Stimulated activated CD4-positive, alpha-beta T cell treated with anti-CD3 and anti-CD28 coated beads, TNF-alpha, amount 100 ng/mL, for 4 hours (primary cell): ENCODE data around the gene CTSZ.
"Not testable (repeated sequence)": the region's sequence is repeated elsewhere in the genome, so short reads cannot be mapped to it uniquely, and the experiment has no call there.

Experiments used
- DNase-seq, 3 experiments: peaks; one replicate each; pipeline ENCODE4 v3.0.0-alpha.2; 2020; ENCODE audit warnings: low read depth in 3 of 3

The CTSZ gene

DNA sequence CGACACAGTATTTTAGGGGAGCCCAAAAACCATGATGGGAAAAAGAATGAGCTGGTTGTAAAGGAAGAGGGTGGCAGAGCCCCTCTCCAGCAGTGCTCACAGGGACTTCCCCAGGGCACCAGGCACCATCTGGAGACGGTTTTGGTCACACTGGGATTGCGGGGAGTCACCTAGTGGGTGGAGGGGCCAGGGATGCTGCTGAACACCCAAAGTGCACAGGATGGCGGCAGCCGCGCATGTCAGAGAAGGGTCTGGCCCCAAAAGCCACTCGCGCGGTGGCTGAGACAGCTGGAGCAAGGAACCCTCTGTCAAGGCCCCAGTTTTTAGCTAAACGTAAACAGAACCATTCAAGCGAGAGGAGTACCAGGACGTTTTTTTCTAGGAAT, 10.8 kb downstream of the CTSZ start:
- no peak for DNase-seq

DNA sequence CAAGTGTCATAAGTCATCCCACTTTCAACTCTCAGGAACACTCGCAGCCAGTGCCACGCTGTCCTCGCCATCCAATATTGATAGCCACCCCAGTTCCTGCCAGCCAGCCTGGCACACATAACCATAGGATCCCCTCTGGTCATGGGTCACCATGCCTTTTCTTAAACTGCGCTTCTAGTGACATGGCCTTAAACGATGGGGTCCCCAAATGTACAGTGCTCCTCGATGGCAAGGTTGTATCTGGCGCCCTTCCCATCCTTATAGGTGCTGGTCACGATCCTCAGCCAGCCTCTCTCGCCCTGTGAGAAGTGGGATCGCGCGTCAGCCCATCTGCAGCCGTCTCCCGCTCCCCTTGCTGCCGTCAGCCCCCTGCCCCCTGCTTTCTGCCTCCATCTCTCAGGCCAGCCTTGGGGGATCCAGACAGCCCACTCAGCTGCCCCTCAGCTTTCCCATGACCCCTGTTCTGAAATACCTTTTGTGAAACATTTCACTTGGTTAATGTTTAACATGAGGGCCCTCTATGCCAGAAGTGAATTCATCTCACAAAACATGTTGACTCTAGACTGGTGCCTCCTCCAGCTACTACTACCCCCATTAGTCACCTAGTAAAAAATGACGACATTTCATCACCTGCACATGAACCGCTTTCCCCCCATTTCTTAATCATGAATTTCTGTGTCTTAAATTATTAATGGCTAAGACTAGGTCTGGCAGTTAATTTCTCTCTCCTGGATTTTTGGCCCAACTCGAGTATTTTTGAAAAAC, 11.4 kb downstream of the CTSZ start:
- DNase-seq: no peak

DNA sequence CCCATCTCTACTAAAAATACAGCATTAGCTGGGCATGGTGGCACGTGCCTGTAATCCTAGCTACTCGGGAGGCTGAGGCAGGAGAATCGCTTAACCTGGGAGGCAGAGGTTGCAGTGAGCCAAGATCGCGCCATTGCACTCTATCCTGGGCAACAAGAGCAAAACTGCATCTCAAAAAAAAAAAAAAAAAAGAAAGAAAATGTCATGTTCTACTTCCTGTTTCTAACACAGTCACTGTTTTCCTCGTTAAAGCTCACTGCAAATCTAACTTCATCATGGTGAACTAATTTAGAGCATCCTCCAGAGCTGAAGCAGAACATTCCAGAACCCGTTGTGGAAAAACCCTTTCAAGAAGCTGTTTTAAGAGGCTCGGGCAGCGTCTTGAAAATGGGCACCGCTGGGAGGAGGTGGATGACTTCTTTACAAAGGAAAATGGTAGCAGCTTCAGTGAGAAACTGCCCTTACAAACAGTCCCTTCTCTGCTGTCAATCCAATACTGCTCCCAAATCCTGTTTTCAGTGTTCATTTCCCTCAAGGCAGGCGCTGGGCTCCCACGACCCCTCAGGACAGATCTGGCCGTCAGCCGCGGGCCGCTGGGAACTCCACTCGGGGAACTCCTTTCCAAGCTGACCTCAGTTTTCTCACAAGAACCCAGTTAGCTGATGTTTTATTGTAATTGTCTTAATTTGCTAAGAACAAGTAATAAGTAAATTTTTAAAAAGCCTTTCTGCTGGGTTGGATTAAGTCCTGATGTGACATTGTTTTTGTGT, 12.5 kb downstream of the CTSZ start:
- no peak for DNase-seq

DNA sequence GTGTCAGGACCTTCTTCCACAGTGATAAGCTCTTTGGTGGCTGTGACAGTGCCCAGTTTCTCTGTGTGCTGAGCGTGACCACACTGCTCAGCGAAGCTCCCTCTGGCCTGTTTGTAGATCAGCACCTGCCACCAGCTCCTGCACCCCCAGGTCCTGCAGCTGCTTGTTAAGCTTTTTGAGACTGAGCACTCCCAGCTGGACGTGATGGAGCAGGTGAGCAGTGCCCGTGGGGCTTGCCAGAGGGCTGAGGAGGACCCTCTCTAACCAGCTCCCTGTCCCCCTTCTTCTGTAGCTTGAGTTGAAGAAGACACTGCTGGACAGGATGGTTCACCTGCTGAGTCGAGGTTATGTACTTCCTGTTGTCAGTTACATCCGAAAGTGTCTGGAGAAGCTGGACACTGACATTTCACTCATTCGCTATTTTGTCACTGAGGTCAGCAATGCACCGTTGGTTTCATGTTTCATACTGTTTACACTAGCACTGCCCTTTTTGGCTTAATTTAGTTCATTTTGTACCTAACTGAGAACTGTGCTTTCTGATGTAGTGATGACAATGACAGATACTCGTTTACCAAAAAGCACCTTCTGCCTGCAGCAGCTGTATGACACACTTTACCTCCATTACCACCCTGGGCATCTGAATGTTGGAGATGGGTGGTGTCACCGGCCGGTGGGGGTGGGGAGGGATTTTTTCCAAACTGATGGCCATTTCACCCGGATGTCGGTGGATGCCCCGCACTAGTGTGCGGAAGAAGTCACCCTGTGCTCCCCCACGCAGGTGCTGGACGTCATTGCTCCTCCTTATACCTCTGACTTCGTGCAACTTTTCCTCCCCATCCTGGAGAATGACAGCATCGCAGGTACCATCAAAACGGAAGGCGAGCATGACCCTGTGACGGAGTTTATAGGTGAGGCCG, 13.5 kb downstream of the CTSZ start:
- DNase-seq: no peak

DNA sequence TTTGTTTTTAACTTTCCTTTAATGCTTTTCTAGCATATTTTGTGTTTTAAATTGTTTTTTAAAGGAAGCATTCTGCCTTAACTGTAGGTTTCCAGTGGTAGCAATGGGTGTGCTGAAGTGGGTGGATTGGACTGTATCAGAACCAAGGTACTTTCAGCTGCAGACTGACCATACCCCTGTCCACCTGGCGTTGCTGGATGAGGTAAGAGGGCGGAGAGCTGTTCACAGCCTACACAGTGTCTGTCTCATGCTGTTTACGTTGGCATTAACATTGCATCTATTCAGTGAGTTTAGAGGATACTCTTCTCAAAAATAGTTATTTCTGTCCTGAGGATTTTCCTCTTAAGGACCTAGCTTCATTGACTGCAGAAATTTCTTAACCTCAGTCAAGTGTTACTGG, 14.1 kb downstream of the CTSZ start:
- DNase-seq: no peak

DNA sequence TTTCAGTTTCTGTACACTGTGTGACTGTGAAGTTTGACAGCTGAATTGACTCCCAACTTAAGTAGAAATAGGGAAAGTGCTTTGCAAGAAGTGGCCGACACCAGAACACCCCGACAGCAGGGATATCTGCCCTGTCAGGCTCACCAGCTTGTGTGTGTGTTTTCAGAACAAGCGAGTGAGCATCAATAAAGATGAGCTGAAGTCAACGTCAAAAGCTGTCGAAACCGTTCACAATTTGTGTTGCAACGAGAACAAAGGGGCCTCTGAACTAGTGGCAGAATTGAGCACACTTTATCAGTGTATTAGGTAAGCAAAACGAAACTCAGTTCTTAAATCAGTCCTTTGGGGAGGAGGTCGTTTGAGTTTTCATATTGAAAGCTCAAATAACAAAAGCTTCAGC, 15.3 kb downstream of the CTSZ start:
- no peak for DNase-seq

DNA sequence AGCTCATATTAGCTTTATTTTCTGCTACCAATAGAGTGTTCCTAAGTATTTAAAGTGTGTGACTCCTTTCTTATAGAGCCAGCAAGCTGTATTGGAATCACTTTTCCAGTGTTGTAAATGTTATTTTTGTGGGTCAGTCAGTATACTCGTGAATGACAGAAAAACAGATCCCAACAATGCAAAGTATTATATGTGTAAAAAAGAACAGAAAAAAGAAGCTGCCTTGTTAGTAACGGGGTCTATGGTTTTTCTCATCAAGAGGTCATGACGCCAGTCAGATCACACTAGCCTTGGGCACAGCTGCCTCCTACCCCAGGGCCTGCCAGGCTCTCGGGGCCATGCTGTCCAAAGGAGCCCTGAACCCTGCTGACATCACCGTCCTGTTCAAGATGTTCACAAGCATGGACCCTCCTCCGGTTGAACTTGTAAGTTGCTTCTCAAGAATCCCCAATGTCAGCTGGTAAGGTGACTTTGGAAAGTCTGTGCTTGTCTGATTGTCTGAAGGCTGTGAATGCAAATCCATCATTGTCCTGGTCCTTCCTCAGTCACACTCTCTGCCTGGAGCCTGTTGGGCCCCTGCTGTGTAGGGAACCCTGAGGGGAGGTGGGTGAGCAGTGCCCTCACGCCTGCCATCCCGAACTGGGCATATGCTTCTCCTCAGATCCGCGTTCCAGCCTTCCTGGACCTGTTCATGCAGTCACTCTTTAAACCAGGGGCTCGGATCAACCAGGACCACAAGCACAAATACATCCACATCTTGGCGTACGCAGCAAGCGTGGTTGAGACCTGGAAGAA, 16.2 kb downstream of the CTSZ start:
- DNase-seq: no peak

DNA sequence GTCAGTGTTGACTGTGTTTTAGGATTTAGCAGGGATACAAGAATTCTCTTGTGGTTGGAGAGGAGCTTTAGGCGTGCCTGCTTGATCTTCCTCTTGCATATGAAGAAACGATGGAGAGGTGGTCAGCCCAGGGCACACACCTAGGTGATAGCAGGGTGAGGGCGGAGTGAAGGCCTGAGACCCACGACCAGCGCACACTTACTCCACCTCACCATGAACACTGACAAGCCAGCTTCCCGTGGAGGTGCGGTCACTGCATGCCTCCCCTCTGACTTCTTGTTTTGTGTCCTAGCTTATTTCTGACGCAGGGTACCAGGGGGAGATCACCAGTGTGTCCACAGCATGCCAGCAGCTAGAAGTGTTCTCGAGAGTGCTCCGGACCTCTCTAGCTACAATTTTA, 17.9 kb downstream of the CTSZ start:
- DNase-seq: no peak

DNA sequence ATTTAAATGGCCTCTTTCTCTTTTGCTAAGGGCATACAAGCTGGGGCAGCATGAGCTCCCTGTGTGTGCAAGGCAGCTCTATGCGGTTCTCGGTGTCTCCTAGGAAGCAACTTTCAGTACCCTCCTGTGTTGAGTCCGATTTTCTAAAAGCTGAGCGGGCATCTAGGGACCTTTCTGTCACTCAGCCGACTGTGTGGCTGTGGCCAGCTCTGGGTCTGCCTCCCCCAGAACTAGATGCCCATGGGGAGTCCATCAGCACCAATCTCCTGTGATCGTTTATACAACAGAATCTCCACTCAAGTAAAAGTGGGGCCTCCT, 18.5 kb downstream of the CTSZ start:
- no peak for DNase-seq

DNA sequence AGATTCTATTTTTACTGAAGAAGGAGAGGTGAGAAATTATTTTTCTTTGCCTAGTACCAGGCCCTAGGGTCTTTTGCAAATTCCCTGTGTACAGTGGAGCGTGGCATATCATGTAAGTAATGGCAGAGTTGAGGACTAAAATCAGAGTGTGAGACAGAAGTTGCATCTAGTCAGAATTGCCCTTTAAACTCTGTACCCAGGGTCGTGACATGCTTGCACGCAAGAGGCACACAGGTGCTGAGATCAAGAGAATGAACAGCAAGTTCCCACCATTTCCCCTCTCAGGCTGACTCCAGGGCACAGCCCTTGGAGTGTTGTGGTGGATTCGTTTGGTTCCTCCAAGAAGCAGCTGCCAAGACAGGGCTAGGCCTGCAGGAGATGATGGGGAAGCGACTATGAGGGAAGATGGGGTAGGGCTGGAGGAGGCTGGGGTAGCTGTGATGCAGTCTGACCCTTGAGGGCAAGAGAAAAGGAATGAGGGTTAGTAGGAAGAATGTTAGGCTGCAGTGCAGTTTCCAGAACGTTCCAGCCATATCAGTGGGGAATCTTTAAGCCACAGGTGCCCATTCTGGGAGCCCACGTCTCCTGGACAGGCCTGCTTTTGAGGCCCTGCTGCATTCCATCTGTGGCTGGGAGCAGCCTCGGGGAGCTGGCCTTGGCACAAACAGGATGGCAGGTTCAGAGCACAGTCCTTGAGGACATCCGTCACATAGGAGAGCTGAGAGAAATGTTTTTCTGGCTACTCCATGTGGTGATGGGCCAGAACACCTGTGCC, 19.1 kb downstream of the CTSZ start:
- no peak for DNase-seq

DNA sequence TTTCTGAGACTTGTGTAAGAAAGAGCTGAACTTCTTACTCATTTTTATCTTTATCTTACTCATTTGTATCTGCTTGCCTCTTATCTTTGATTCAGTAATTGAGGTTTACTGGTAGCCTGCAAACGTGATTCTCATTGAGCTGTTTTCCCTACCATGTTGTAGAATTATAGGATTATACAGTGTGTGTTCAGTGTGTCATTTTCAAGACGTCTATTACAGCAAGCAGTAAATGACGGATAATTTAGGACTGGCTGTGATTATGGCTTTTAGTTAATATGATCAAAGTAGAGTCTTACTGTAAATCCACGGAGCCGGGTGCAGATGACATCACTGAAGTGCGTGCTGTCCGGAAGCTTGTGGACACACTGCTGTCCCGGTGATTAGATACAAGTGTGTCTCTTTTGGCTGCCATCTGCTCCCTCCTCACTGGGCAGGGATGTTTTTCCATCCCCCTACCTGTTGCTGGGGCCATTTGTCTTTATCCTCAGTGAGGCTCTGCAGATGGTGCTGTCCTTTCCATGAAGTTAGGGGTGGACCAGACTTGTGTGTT, 20.0 kb downstream of the CTSZ start:
- no peak for DNase-seq

DNA sequence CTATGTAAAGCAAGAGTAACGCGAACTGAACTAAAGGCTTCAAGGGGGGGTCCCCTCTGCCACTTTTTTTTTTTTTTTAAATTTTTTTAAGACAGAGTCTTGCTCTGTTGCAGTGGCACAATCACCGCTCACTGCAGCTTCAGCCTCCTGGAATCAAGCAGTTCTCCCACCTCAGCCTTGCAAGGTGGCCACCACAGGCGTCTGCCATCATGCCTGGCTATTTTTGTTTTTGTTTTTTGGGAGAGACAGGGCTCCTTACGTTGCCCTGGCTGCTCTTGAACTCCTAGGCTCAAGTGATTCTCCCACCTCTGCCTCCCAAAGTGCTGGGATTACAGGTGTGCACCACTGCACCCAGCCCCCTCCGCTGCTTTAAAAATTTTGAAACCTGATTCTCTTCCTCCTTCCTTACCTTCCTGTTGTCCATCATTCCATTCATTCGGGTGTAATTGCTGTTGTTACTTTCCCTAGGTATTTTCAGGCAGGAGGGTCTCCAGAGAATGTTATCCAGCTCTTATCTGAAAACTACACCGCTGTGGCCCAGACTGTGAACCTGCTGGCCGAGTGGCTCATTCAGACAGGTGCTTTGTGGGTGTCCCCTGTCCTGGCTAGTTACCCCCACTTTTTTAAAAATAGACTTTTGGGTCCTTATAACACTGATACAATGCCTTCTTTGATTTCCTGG, 20.6 kb downstream of the CTSZ start:
- DNase-seq: no peak

DNA sequence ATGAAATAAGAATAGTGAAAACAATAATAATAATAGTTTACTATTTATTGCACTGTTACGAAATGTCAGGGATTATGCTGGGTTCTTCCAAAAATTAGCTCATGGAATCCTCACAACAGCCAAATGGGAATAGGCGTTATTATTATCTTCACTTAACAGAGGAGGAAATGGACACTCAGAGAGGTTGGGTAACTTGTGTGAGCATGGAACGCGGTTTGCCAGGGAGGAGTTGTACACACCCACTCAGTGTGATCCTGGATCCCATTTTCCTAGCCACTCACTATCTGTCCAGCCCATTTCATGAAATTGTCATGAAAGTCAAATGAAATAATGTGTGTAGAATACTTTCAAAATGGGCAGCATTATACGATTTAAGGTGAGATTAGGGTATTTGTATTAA, 21.4 kb downstream of the CTSZ start:
- DNase-seq: no peak

DNA sequence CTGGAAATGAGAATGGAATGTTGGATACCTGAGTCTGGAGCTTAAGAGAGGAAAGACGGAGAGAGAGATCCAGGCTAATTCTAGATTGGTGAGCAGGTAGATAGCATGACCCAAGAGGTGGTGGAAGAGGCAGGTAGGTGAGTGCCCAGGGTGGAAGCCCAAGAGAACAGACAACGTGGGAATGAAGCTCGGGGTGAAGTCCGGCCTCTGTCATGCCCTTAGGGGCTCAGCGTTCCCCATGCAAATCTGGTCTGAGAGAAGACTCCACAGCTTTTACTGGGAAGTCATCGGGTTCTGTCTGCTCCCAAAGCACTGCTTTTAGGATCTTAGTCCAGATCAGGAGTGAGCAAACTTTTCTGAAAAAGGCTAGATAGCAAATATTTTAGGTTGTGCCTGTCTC, 22.4 kb downstream of the CTSZ start:
- no peak for DNase-seq

DNA sequence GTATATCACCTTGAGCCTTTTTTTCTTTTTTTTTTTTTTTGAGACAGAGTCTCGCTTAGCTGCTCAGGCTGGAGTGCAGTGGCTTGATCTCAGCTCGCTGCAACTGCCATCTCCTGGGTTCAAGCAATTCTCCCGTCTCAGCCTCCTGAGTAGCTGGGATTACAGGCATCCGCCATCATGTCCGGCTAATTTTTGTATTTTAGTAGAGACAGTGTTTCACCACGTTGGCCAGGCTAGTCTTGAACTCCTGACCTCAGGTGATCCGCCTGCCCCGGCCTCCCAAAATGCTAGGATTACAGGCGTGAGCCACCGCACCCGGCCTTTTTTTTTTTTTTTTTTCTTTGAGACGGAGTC, 24.0 kb downstream of the CTSZ start:
- not testable (repeated sequence) for DNase-seq

DNA sequence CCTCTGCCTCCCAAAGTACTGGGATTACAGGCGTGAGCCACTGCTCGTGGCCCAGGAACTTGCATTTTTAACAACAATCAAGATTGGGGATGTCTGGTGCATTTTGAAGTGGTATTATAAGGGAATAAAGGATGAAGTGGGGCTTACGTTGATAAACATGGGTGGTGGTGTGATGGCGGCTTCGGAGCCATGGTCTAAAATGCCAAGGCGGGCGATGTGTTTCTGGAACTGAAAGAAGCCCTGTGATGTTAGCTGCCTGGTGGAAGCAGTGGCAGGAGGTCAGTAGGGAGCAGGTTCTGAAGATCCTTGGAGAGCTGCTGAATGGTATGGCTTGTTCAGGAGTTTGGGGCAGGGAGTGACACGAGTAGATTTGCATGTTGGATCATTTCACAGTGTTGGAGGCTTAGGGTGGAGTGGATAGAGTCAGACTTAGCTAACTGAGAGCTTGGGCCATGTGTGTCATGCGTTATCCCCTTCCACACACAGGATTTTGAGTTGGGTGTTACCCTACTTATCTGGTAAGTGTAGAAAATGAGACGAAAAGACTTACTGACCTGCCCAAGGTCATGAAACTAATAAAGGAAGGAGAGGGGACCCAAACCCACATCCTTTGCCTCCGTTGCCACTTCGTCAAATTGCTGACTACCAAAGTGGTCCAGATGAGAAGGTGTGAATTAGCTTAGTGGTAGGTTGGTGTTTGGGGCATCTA, 24.5 kb downstream of the CTSZ start:
- no peak for DNase-seq

DNA sequence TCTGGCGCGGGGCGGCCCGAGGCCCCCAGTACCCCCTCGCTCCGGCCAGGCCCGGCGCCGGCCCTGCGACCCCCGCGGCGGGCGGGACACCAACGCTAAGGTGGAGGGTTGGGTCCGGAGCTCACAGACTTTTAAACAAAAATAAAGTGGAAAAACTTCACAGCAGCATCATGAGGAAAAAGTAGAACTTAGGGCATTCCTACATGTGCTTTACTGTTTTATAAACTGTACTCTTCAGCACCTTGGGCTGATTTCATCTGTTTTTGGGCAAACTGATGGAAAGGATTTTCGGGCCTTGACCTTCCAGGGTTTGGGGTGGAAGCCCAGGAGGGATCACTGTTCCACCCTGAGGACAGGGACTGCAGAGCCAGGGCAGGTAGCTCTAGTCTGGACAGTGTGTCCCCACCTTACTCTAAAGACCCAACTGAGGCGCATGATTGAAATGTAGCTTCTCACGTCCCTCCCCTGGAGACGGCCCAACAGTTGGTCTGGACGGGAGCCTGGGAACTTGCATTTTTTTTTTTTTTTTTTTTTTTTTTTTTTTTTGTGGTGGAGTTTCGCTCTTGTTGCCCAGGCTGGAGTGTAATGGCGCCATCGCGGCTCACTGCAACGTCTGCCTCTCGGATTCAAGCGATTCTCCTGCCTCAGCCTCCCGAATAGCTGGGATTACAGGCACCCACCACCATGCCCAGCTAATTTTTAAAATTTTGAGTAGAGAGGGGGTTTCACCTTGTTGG, 25.3 kb downstream of the CTSZ start:
- no peak for DNase-seq

DNA sequence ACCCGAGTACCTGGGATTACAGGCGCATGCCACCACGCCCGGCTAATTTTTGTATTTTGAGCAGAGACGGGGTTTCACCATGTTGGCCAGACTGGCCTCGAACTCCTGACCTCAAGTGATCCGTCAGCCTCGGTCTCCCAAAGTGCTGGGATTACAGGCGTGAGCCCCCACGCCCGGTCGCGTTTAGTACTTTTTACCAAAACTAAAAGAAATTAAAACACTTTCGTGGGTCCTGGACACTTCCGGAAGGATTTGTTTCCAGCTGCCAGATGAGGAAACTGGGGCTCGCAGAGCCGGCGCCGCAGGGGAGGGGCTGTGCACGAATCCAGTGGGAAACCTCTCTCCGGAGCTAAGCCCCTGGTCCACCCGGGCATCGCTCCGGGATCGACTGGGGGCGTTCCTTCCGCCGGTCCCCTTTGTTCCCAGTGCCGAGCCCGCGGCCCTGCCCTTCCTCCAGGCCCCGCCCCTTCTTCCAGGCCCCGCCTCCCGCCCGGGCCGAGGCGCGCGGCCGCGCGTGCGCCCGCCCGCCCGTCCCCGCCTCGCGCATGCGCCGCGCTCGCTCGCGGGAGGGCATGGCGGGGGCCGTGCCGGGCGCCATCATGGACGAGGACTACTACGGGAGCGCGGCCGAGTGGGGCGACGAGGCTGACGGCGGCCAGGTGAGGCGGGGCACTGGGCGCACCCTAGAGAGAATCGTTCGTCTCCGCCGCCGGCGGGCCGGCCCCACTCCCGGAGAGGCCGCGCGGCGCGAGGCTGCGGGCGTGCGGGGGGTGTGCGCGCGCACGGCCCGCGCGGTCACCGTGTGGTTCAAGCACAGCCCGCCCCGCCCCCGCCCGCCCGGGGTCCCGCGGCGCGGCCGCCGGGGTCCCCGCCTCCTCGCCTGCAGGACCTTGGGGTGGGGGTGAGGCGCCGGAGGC, 26.1 kb downstream of the CTSZ start, which contains the start of gene NELFCD:
Gene NELFCD, plus strand, starts transcription at position 546 of the 917 bp plus-strand sequence. Its CDS starts 54 bp downstream, at position 600.
- peak; percentile 80 to 93 (median 83) for DNase-seq
